ENCODE measurements around the gene CFAP119.

Gene CFAP119

DNA sequence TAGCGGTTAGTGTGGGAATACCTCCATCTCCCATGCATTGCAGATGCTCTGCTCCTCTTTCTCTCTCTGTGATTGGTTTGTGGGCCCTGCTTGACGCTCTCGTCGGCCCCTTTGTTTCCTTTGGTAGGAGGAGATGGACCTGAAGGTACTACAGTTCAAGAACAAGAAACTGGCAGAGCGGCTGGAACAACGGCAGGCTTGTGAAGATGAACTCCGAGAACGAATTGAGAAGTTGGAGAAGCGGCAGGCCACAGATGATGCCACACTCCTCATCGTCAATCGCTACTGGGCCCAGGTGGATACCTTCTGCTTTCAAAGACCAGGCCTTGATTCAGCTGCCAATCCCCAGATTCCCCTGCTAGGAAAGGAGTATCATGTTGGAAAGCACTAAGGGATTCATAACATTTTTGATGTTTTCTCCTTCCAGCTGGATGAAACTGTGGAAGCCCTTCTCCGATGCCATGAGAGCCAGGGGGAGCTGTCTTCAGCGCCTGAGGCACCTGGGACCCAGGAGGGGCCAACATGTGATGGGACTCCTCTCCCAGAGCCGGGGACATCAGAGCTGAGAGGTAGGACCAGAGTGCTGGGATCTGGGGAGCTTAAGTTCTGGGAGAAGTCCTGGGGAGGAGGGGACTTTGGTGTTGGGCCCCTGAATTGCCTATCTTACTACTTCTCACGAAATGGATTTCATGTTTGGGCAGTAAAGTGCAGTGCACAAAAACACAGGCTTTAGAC is 1.3 kb upstream of the CFAP119 start:
- no peak for DNase-seq (ENCODE audit: low read depth)

GRCh38 chr16:30761427-30761927 is 385 bp downstream of the CFAP119 start:
- DNase-seq (ENCODE audit: low read depth), result peak; percentile 16

- no peak for DNase-seq (ENCODE audit: low read depth)
These were observed 1.1 kb downstream of the CFAP119 start for GRCh38 chr16:30760577-30761426.

GRCh38 chr16:30760001-30760559 is 1.8 kb downstream of the CFAP119 start:
- no peak for DNase-seq (ENCODE audit: low read depth)

GRCh38 chr16:30758988-30759491 is 2.8 kb downstream of the CFAP119 start:
- no peak for DNase-seq (ENCODE audit: low read depth)

DNA sequence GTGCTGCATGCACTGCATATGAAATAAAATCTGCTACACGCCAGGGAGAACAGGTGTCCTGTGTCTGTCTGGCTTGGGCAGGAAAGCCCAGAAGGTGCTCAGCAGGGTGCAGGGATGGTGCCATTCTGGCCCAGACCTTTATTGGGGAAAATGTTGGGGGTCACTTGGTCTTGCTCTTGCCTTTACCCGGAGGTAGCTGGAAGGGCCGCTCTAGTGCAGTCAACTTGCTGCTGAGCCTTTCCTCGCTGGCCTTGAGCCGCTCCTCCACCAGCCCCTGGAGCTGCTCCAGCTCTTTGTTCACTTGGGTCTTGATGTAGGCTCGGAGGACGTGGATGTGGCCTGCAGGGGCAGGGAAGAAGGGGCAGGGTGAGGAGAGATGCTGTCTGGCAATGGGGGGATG is 4.5 kb downstream of the CFAP119 start:
- DNase-seq (ENCODE audit: low read depth), result no peak

GRCh38 chr16:30756781-30757100 is 5.1 kb downstream of the CFAP119 start:
- DNase-seq (ENCODE audit: low read depth), result no peak

GRCh38 chr16:30755955-30756780 is 5.7 kb downstream of the CFAP119 start:
- no peak for DNase-seq (ENCODE audit: low read depth)

DNA sequence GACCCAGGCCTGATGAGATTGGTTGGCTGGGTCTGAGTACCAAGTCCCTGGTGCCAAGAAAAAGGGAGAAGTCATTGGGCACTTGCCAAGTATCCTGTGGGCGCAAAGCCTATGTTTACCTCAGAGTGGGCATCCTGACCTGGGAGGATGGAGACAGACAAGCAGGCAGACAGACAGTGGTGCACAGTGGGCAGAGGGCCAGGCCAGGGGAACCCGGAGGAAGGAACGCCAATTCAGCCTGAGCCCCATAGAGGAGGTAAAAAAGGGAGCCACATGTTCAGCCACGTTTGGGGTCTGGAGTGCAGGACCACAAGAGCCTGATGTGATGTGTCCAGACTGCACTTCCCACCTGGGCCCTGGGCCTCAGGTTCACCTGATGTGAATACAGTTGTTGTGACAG is 8.3 kb downstream of the CFAP119 start:
- DNase-seq (ENCODE audit: low read depth), result no peak

DNA sequence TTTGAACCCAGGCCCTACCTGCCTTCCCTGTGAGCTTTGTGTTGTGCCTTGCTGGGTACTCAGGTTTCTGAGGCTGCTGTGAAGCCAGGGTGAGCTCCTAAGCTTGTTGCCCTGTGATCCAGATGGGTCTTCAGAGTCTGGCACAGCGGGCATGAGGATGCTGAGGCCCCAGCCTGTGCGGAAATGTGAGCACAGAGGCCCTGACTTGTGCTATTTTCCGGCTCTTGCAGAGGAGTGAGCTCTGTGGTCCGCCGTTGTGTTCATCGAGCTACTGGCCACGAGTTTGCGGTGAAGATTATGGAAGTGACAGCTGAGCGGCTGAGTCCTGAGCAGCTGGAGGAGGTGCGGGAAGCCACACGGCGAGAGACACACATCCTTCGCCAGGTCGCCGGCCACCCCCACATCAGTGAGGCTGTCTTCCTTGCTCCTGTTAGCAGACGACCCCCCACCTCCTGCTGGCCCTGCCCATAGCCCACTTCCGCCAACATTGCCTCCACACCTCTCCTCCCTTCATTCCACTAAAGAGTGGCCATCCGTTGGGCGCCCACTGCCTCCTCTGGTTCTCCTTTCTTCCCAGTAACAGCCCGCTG is 10.9 kb downstream of the CFAP119 start:
- DNase-seq (ENCODE audit: low read depth), result no peak

- no peak for DNase-seq (ENCODE audit: low read depth)
These were observed 11.7 kb downstream of the CFAP119 start for GRCh38 chr16:30750201-30750600.

DNA sequence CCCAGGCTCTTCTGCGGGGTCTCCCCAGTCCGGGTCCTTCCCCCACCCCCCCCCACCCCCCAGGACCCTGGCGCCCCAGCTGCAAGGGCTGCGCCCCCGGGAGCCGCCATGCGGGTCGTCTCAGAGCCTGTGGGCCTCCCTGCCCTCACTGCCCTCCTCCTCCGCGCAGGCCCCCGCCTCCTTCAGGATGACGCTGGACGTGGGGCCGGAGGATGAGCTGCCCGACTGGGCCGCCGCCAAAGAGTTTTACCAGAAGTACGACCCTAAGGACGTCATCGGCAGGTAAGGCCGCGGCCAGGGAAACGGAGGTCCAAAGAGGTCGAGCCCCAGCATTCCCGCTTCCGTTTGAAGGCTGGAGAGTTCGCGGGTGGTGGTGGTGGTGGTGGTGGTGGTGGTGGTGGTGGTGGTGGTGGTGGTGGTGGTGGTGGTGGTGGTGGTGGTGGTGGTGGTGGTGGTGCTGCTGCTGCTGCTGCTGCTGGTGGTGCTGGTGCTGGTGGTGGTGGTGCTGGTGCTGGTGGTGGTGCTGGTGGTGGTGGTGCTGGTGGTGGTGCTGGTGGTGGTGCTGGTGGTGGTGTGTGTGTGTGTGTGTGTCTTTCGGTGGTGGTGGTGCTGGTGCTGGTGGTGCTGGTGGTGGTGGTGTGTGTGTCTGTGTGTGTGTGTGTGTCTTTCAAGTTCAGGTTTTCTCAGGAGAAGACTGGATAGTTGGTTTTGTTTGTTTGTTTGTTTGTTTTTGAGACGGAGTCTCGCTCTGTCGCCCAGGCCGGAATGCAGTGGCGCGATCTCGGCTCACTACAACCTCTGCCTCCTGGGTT is 13.0 kb downstream of the CFAP119 start:
- DNase-seq (ENCODE audit: low read depth), result no peak

GRCh38 chr16:30747799-30748633 is 13.8 kb downstream of the CFAP119 start, which contains the start of gene PHKG2:
PHKG2 (plus strand) TSS chr16:30748425; CDS start chr16:30748821, 396 bp downstream.
- DNase-seq (ENCODE audit: low read depth), result peak; percentile 88

DNA sequence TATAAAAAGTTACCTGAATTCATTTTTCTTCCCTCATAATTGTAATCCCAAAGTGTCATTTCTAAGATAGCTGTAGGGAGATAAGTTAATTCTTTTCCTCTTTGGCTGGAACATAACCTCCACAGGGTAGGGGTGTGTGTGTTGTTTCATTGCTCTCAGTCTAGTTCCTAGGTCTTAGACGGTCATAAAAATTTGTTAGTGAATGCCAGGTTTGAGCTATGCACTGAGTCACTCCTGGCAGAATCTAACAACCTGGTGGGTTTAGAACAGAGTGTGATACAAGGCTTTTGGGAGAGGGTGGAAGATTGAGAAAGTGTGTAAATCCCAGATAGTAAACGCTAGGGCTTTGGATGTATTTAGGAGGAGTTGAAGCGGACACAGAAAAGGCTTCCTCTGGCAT is 14.5 kb downstream of the CFAP119 start:
- DNase-seq (ENCODE audit: low read depth), result no peak

- DNase-seq (ENCODE audit: low read depth), result no peak
These were observed 15.2 kb downstream of the CFAP119 start for GRCh38 chr16:30746638-30747175.

- DNase-seq (ENCODE audit: low read depth), result no peak
These were observed 16.8 kb downstream of the CFAP119 start for GRCh38 chr16:30745082-30745481.

DNA sequence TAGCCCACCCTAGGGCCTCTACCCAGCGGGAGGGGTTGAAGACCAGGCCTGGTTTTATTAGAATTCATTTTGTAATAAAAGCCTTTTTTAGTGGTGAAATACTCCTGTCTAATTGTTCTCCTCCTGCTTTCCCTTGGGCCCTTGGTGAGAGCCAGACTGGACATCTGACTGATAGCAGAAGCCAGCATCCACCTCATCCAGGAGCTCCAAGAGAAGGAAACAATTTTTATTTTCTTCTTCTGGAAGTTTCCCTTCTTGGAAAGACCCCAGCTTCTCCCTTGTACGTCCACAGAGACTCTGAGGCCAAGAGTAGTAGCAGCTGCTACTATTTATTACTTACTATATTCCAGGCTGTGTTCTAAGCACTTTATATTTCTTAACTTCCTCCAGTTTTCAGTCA is 17.7 kb downstream of the CFAP119 start:
- DNase-seq (ENCODE audit: low read depth), result no peak

GRCh38 chr16:30743716-30744115 is 18.1 kb downstream of the CFAP119 start:
- DNase-seq (ENCODE audit: low read depth), result no peak

GRCh38 chr16:30741461-30741914 is 20.4 kb downstream of the CFAP119 start:
- no peak for DNase-seq (ENCODE audit: low read depth)
